ENCODE measurements around the gene PCNP. TPM values are rescaled to one million over a fixed set of nuclear protein-coding genes. Genes with fewer than 3 reads are reported as not detected.
"Not testable (repeated sequence)": the region's sequence is repeated elsewhere in the genome, so short reads cannot be mapped to it uniquely, and the experiment has no call there.

PCNP gene
- total and polyA plus RNA-seq, 2 experiments from 2014 or later: 134 to 185 TPM

- H3K27ac Mint-ChIP-seq: peak overlapping the region; percentile 65; the same call in 1 of the 2 replicates
Observed at GRCh38 chr3:101605398-101605797, 31.4 kb downstream of the PCNP start.

GRCh38 chr3:101611023-101611422 lies 37.0 kb downstream of the PCNP start:
- Mint-ChIP-seq H3K4me1 (no peaks in the 10 kb centered on the region), H3K27ac (no peak overlapping the region), H3K9me3 (no peaks in the 10 kb centered on the region), H3K4me3 (no peak overlapping the region), H3K36me3 (ENCODE audit: low read depth) (no peaks in the 10 kb centered on the region), H3K27me3 (ENCODE audit: insufficient read depth, low read depth, poor library complexity) (peaks cover 2% of the 10 kb centered on the region)
- Histone ChIP-seq H4K20me1 (replicated peaks; ENCODE audit: insufficient read depth) (no peaks in the 10 kb centered on the region), H3K27me3 (ENCODE audit: insufficient read depth) (no peaks in the 10 kb centered on the region), H2AFZ (no peak overlapping the region), H3K4me2 (no peak overlapping the region), H3K4me1 (ENCODE audit: insufficient read depth) (no peaks in the 10 kb centered on the region), H3K27ac (ENCODE audit: low read depth) (no peak overlapping the region), H3F3A (replicated peaks; ENCODE audit: low read depth) (no peaks in the 10 kb centered on the region), H3K9me2 (ENCODE audit: insufficient read depth) (no peaks in the 10 kb centered on the region), H3K79me2 (replicated peaks; ENCODE audit: insufficient read depth) (no peaks in the 10 kb centered on the region), H3K36me3 (ENCODE audit: insufficient read depth) (no peaks in the 10 kb centered on the region), H3K4me3 (no peak overlapping the region)
- no peak for ATAC-seq
- no peak for DNase-seq (ENCODE audit: low spot score)
- TF ChIP-seq NANOG (IDR thresholded peaks at IDR 0.05; ENCODE audit: borderline replicate concordance): no peak
- TF ChIP-seq ETS1 (IDR thresholded peaks at IDR 0.05): no peak
- TF ChIP-seq JUNB (IDR thresholded peaks at IDR 0.05; ENCODE audit: unreplicated experiment): no peak
- TF ChIP-seq ZNF331 (CRISPR knock-in tag; IDR thresholded peaks at IDR 0.05; ENCODE audit: low read depth): no peak
- no peak for TF ChIP-seq CREB1 (CRISPR knock-in tag; IDR thresholded peaks at IDR 0.05; ENCODE audit: low read depth)
- no peak for TF ChIP-seq CTCF (conservative IDR thresholded peaks at IDR 0.05; ENCODE audit: low read depth in 2 of 2)
- no peak for TF ChIP-seq EZH2phosphoT487 (IDR thresholded peaks at IDR 0.05; ENCODE audit: unreplicated experiment)
- TF ChIP-seq ZNF462 (CRISPR knock-in tag; IDR thresholded peaks at IDR 0.05): no peak
- TF ChIP-seq REST (IDR thresholded peaks at IDR 0.05; ENCODE audit: unreplicated experiment): no peak
- TF ChIP-seq POLR2AphosphoS5 (IDR thresholded peaks at IDR 0.05; ENCODE audit: low read depth): no peak

More at GRCh38 chr3:101605398-101605797, 31.4 kb downstream of the PCNP start:
- not testable (repeated sequence) for H3K79me2 ChIP-seq (replicated peaks; ENCODE audit: insufficient read depth); H3K4me3 ChIP-seq; H3F3A ChIP-seq (replicated peaks; ENCODE audit: low read depth); H3K9me2 ChIP-seq (ENCODE audit: insufficient read depth); H3K27ac ChIP-seq (ENCODE audit: low read depth); ATAC-seq; H3K4me3 Mint-ChIP-seq; H3K36me3 Mint-ChIP-seq (ENCODE audit: low read depth); H3K27me3 Mint-ChIP-seq (ENCODE audit: insufficient read depth, low read depth, poor library complexity); H3K4me1 Mint-ChIP-seq; H3K27me3 ChIP-seq (ENCODE audit: insufficient read depth); H3K9me3 Mint-ChIP-seq; DNase-seq (ENCODE audit: low spot score); H3K4me1 ChIP-seq (ENCODE audit: insufficient read depth); H3K36me3 ChIP-seq (ENCODE audit: insufficient read depth); H4K20me1 ChIP-seq (replicated peaks; ENCODE audit: insufficient read depth); H3K4me2 ChIP-seq
- H2AFZ ChIP-seq: peak overlapping the region; percentile 3; the same call in 1 of the 2 replicates
